ENCODE measurements around the gene RCOR2. TPM values are rescaled to one million over a fixed set of nuclear protein-coding genes. Genes with fewer than 3 reads are reported as not detected.
A peak's percentile ranks its signal among the peaks of the same experiment; 100 is the strongest.

Gene RCOR2
- total RNA-seq, 1 experiment from 2014 or later = 0.80 TPM

GRCh38 chr11:63907808-63908530, 9.0 kb downstream of the RCOR2 start:
- no peak for DNase-seq (ENCODE audit: low read depth)

- no peak for DNase-seq (ENCODE audit: low read depth)
Observed at GRCh38 chr11:63907063-63907462, 9.9 kb downstream of the RCOR2 start.

GRCh38 chr11:63906585-63906984, 10.4 kb downstream of the RCOR2 start:
- DNase-seq (ENCODE audit: low read depth) = no peak

- DNase-seq (ENCODE audit: low read depth) = no peak
Observed at GRCh38 chr11:63906087-63906486, 10.9 kb downstream of the RCOR2 start.

- no peak for DNase-seq (ENCODE audit: low read depth)
Observed at GRCh38 chr11:63905179-63905578, 11.8 kb downstream of the RCOR2 start.

GRCh38 chr11:63904743-63905142, 12.2 kb downstream of the RCOR2 start:
- DNase-seq (ENCODE audit: low read depth) = no peak

- DNase-seq (ENCODE audit: low read depth) = no peak
Observed at GRCh38 chr11:63903884-63904283, 13.1 kb downstream of the RCOR2 start.

GRCh38 chr11:63901660-63902059, 15.3 kb downstream of the RCOR2 start:
- no peak for DNase-seq (ENCODE audit: low read depth)

- DNase-seq (ENCODE audit: low read depth) = no peak
Observed at GRCh38 chr11:63897459-63898146, 19.4 kb downstream of the RCOR2 start.

GRCh38 chr11:63896071-63896470, 20.9 kb downstream of the RCOR2 start:
- no peak for DNase-seq (ENCODE audit: low read depth)

- no peak for DNase-seq (ENCODE audit: low read depth)
Observed at GRCh38 chr11:63893355-63893754, 23.6 kb downstream of the RCOR2 start.

GRCh38 chr11:63892228-63892627, 24.7 kb downstream of the RCOR2 start:
- DNase-seq (ENCODE audit: low read depth) = no peak

GRCh38 chr11:63890368-63890767, 26.6 kb downstream of the RCOR2 start:
- DNase-seq (ENCODE audit: low read depth) = no peak

GRCh38 chr11:63889344-63889743, 27.6 kb downstream of the RCOR2 start:
- DNase-seq (ENCODE audit: low read depth) = no peak

- peak; percentile 59 for DNase-seq (ENCODE audit: low read depth)
Observed at GRCh38 chr11:63888170-63889086, 28.5 kb downstream of the RCOR2 start.

- DNase-seq (ENCODE audit: low read depth) = no peak
Observed at GRCh38 chr11:63887386-63887999, 29.5 kb downstream of the RCOR2 start.

GRCh38 chr11:63884196-63884932, 32.6 kb downstream of the RCOR2 start:
- no peak for DNase-seq (ENCODE audit: low read depth)

GRCh38 chr11:63883791-63884190, 33.2 kb downstream of the RCOR2 start:
- no peak for DNase-seq (ENCODE audit: low read depth)

- DNase-seq (ENCODE audit: low read depth) = peak; percentile 23
Observed at GRCh38 chr11:63882555-63883242, 34.3 kb downstream of the RCOR2 start.

- no peak for DNase-seq (ENCODE audit: low read depth)
Observed at GRCh38 chr11:63880403-63880790, 36.6 kb downstream of the RCOR2 start.

Measured in Daoy (cell line).